H9 (cell line): ENCODE results near the gene CYBB. TPM values are rescaled to one million over a fixed set of nuclear protein-coding genes. Genes with fewer than 3 reads are reported as not detected.

Experiments
- DNase-seq: peaks from one replicate; pipeline ENCODE4 v3.0.0-alpha.2; 2017
- H2AFZ ChIP-seq: one replicate; pipeline ENCODE4 v1.6.1; 2013; ENCODE audit warnings: mild to moderate bottlenecking, low read length, control low read depth, moderate library complexity
- H2AK5ac ChIP-seq: 2 replicates; pipeline ENCODE4 v1.6.1; 2013; ENCODE audit warnings: low read length, control low read depth, mixed read lengths; ENCODE audit not compliant: insufficient read length
- H2BK120ac ChIP-seq: one replicate; pipeline ENCODE4 v1.6.1; 2013; ENCODE audit warnings: low read depth, mild to moderate bottlenecking, low read length, control low read depth, inconsistent platforms; ENCODE audit not compliant: poor library complexity, severe bottlenecking
- H2BK12ac ChIP-seq: 2 replicates; pipeline ENCODE4 v1.6.1; 2013; ENCODE audit warnings: low read length, control low read depth, mixed read lengths, low read depth; ENCODE audit not compliant: insufficient read length
- H2BK15ac ChIP-seq: 2 replicates; pipeline ENCODE4 v1.6.1; 2013; ENCODE audit warnings: low read depth, low read length, control low read depth
- H2BK20ac ChIP-seq: one replicate; pipeline ENCODE4 v1.6.1; 2013; ENCODE audit warnings: low read depth, mild to moderate bottlenecking, low read length, control low read depth, inconsistent platforms; ENCODE audit not compliant: poor library complexity, severe bottlenecking
- H2BK5ac ChIP-seq: 2 replicates; pipeline ENCODE4 v1.6.1; 2013; ENCODE audit warnings: low read length, control low read depth, mixed read lengths; ENCODE audit not compliant: insufficient read length
- H3K14ac ChIP-seq: 2 replicates; pipeline ENCODE4 v1.6.1; 2013; ENCODE audit warnings: low read length, control low read depth; ENCODE audit not compliant: insufficient read depth
- H3K18ac ChIP-seq: 2 replicates; pipeline ENCODE4 v1.6.1; 2013; ENCODE audit warnings: low read depth, mild to moderate bottlenecking, mixed read lengths, low read length, control low read depth; ENCODE audit not compliant: insufficient read length
- H3K23ac ChIP-seq: 2 replicates; pipeline ENCODE4 v1.6.1; 2013; ENCODE audit warnings: low read length, control low read depth, mixed read lengths, low read depth; ENCODE audit not compliant: insufficient read length
- H3K23me2 ChIP-seq: 2 replicates; pipeline ENCODE4 v1.6.1; 2013; ENCODE audit warnings: low read depth, mild to moderate bottlenecking, mixed read lengths, low read length, control low read depth; ENCODE audit not compliant: insufficient read length, poor library complexity, severe bottlenecking
- H3K27ac ChIP-seq: 2 replicates; pipeline ENCODE4 v1.5.1; 2013; ENCODE audit warnings: low read length, control low read depth, mixed read lengths, low read depth; ENCODE audit not compliant: insufficient read length
- H3K27me3 ChIP-seq: 2 replicates; pipeline ENCODE4 v1.6.1; 2013; ENCODE audit warnings: low read length, control low read depth, inconsistent platforms; ENCODE audit not compliant: insufficient read depth
- H3K4ac ChIP-seq: 2 replicates; pipeline ENCODE4 v1.6.1; 2013; ENCODE audit warnings: low read depth, mild to moderate bottlenecking, control low read depth, inconsistent platforms, low read length, moderate library complexity
- H3K4me1 ChIP-seq: 2 replicates; pipeline ENCODE4 v1.6.1; 2013; ENCODE audit warnings: low read length, control low read depth, inconsistent platforms; ENCODE audit not compliant: insufficient read depth
- H3K4me2 ChIP-seq: 2 replicates; pipeline ENCODE4 v1.6.1; 2013; ENCODE audit warnings: low read length, control low read depth, mixed read lengths; ENCODE audit not compliant: insufficient read length, insufficient read depth
- H3K56ac ChIP-seq: 2 replicates; pipeline ENCODE4 v1.6.1; 2013; ENCODE audit warnings: low read depth, mild to moderate bottlenecking, mixed read lengths, low read length, control low read depth; ENCODE audit not compliant: insufficient read length
- H3K79me1 ChIP-seq: 2 replicates; pipeline ENCODE4 v1.6.1; 2013; ENCODE audit warnings: low read depth, mild to moderate bottlenecking, moderate library complexity, low read length, control low read depth, inconsistent platforms; ENCODE audit not compliant: insufficient read depth, poor library complexity, severe bottlenecking
- H3K79me2 ChIP-seq: 2 replicates; pipeline ENCODE4 v1.6.1; 2013; ENCODE audit warnings: low read length, control low read depth, inconsistent platforms; ENCODE audit not compliant: insufficient read depth
- H3K9ac ChIP-seq: 2 replicates; pipeline ENCODE4 v1.6.1; 2013; ENCODE audit warnings: low read length, control low read depth, mixed read lengths; ENCODE audit not compliant: insufficient read length; ENCODE audit errors: extremely low read depth
- H3K9me3 ChIP-seq: one replicate; pipeline ENCODE4 v1.6.1; 2013; ENCODE audit warnings: low read depth, low read length, inconsistent platforms; ENCODE audit not compliant: control insufficient read depth
- H3T11ph ChIP-seq: one replicate; pipeline ENCODE4 v1.6.1; 2013; ENCODE audit warnings: mild to moderate bottlenecking, low read length, control low read depth, inconsistent platforms
- H4K20me1 ChIP-seq: one replicate; pipeline ENCODE4 v1.6.1; 2013; ENCODE audit not compliant: control insufficient read depth, insufficient read length, insufficient read depth
- H4K5ac ChIP-seq: 2 replicates; pipeline ENCODE4 v1.6.1; 2013; ENCODE audit warnings: low read depth, mild to moderate bottlenecking, mixed read lengths, low read length, control low read depth; ENCODE audit not compliant: insufficient read length
- H4K8ac ChIP-seq: replicated peaks from 2 replicates; pipeline ENCODE4 v1.6.1; 2013; ENCODE audit warnings: low read length, control low read depth, mixed read lengths, low read depth; ENCODE audit not compliant: insufficient read length
- H4K91ac ChIP-seq: 2 replicates; pipeline ENCODE4 v1.6.1; 2013; ENCODE audit warnings: low read depth, mild to moderate bottlenecking, moderate library complexity, mixed read lengths, low read length, control low read depth; ENCODE audit not compliant: insufficient read length
- H3K27ac Mint-ChIP-seq, 3 experiments: 2 replicates in 2 of 3; 3 replicates in 1 of 3; pipeline ENCODE4 v1.8.0; 2020 to 2021; ENCODE audit warnings: mixed read lengths in 3 of 3, mild to moderate bottlenecking in 1 of 3, moderate library complexity in 1 of 3
- H3K27me3 Mint-ChIP-seq: 2 replicates; pipeline ENCODE4 v1.8.0; 2021; ENCODE audit warnings: low read depth, mild to moderate bottlenecking, moderate library complexity, mixed read lengths
- H3K36me3 Mint-ChIP-seq, 3 experiments: 2 replicates in 2 of 3; 3 replicates in 1 of 3; pipeline ENCODE4 v1.8.0; 2020 to 2021; ENCODE audit warnings: low read depth in 3 of 3, mixed read lengths in 3 of 3; ENCODE audit not compliant: insufficient read depth in 1 of 3
- H3K4me1 Mint-ChIP-seq, 2 experiments: 2 replicates each; pipeline ENCODE4 v1.8.0; 2020; ENCODE audit warnings: mixed read lengths in 2 of 2
- H3K4me3 Mint-ChIP-seq, 2 experiments: 2 replicates in 1 of 2; 3 replicates in 1 of 2; pipeline ENCODE4 v1.8.0; 2020 to 2021; ENCODE audit warnings: mild to moderate bottlenecking in 2 of 2, mixed read lengths in 2 of 2, moderate library complexity in 1 of 2
- H3K9me3 Mint-ChIP-seq, 2 experiments: 2 replicates in 1 of 2; 3 replicates in 1 of 2; pipeline ENCODE4 v1.8.0; 2020; ENCODE audit warnings: mild to moderate bottlenecking in 2 of 2, mixed read lengths in 2 of 2, moderate library complexity in 1 of 2
- WGBS: extraction: QIAGEN DNeasy Blood & Tissue Kit; methylation state at CpG from one replicate; pipeline ENCODE4 v1.1.7; 2013; ENCODE audit warnings: missing lambda C conversion rate, low lambda C conversion rate, mixed read lengths; ENCODE audit not compliant: insufficient read length; ENCODE audit errors: extremely low coverage; 5-methylcytosine and 5-hydroxymethylcytosine counted together
- total RNA-seq: library from RNA; stranded (reverse); gene quantifications from 2 replicates; pipeline ENCODE4 v1.2.1, GENCODE V29; 2021
- TF ChIP-seq, protein P1 (sequence below): fragments of 200-600 bp; sonication (generic); conservative IDR thresholded peaks from 3 replicates; pipeline ENCODE4 v1.8.0; 2021; ENCODE audit warnings: antibody characterized with exemption, mild to moderate bottlenecking

CYBB gene
- total RNA-seq, 1 experiment from 2014 or later = 0.07 TPM

DNA sequence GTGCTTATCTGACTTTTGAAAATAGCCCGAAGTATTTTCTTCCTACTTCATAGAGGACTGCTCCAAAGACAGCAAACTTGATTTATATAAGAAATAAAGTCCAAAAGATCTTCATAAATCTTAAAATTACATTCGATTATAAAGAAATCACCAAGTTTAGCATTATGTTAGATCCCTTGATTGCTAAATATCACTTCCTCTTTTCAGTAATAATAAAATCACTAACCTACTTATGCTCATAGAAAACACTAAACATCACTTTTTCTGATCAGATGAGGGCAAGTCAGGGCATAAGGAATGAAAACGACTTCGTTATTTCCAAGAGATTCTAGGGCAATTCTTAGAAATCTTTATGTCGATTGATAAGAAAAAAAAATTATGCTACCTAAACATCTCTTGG is 35.5 kb downstream of the CYBB start:
- DNase-seq = no peak
- H3K9ac ChIP-seq = no peak overlapping the region
- H3T11ph ChIP-seq = no peak overlapping the region
- no peak overlapping the region for H3K14ac ChIP-seq
- H3K79me1 ChIP-seq = no peaks in the 10 kb centered on the region
- H3K23ac ChIP-seq = no peak overlapping the region
- no peak overlapping the region for H4K8ac ChIP-seq
- no peak overlapping the region for H2AK5ac ChIP-seq
- Mint-ChIP-seq H3K36me3 (no peaks in the 10 kb centered on the region; a peak in 1 of 7 replicates), H3K27me3 (no peaks in the 10 kb centered on the region), H3K9me3 (peaks cover 49 to 65% of the 10 kb centered on the region in 2 experiments), H3K4me1 (no peaks in the 10 kb centered on the region; a peak in 1 of 4 replicates), H3K4me3 (no peak overlapping the region), H3K27ac (no peak overlapping the region)
- no peaks in the 10 kb centered on the region for H3K23me2 ChIP-seq
- no peaks in the 10 kb centered on the region for H4K20me1 ChIP-seq
- H3K4ac ChIP-seq = no peak overlapping the region
- no peak overlapping the region for H2BK5ac ChIP-seq
- no peak overlapping the region for H2AFZ ChIP-seq
- no peak overlapping the region for H2BK15ac ChIP-seq
- TF ChIP-seq, protein P1, sequence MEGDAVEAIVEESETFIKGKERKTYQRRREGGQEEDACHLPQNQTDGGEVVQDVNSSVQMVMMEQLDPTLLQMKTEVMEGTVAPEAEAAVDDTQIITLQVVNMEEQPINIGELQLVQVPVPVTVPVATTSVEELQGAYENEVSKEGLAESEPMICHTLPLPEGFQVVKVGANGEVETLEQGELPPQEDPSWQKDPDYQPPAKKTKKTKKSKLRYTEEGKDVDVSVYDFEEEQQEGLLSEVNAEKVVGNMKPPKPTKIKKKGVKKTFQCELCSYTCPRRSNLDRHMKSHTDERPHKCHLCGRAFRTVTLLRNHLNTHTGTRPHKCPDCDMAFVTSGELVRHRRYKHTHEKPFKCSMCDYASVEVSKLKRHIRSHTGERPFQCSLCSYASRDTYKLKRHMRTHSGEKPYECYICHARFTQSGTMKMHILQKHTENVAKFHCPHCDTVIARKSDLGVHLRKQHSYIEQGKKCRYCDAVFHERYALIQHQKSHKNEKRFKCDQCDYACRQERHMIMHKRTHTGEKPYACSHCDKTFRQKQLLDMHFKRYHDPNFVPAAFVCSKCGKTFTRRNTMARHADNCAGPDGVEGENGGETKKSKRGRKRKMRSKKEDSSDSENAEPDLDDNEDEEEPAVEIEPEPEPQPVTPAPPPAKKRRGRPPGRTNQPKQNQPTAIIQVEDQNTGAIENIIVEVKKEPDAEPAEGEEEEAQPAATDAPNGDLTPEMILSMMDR = no peak
- H3K27ac ChIP-seq = no peak overlapping the region
- WGBS = no CpG with 5 or more reads among the region's 5 CpGs
- no peak overlapping the region for H2BK20ac ChIP-seq
- H3K27me3 ChIP-seq = no peaks in the 10 kb centered on the region
- no peaks in the 10 kb centered on the region for H3K4me1 ChIP-seq
- peaks cover 5% of the 10 kb centered on the region for H3K9me3 ChIP-seq
- H2BK12ac ChIP-seq = no peak overlapping the region
- H4K5ac ChIP-seq = no peak overlapping the region
- no peak overlapping the region for H4K91ac ChIP-seq
- H2BK120ac ChIP-seq = no peak overlapping the region
- no peaks in the 10 kb centered on the region for H3K79me2 ChIP-seq
- H3K56ac ChIP-seq = no peak overlapping the region
- no peak overlapping the region for H3K4me2 ChIP-seq
- H3K18ac ChIP-seq = no peak overlapping the region
